SKM-1 treated with dmso at 0.1 percent for 144 hours (cell line): ENCODE results near the gene DIO3.
"Not testable (repeated sequence)": the region's sequence is repeated elsewhere in the genome, so short reads cannot be mapped to it uniquely, and the experiment has no call there.

Experiments
- DNase-seq: peaks from one replicate; lab custom pipeline; 2025; ENCODE audit not compliant: unreplicated experiment; lab: John Stamatoyannopoulos, UW

The DIO3 gene

DNA sequence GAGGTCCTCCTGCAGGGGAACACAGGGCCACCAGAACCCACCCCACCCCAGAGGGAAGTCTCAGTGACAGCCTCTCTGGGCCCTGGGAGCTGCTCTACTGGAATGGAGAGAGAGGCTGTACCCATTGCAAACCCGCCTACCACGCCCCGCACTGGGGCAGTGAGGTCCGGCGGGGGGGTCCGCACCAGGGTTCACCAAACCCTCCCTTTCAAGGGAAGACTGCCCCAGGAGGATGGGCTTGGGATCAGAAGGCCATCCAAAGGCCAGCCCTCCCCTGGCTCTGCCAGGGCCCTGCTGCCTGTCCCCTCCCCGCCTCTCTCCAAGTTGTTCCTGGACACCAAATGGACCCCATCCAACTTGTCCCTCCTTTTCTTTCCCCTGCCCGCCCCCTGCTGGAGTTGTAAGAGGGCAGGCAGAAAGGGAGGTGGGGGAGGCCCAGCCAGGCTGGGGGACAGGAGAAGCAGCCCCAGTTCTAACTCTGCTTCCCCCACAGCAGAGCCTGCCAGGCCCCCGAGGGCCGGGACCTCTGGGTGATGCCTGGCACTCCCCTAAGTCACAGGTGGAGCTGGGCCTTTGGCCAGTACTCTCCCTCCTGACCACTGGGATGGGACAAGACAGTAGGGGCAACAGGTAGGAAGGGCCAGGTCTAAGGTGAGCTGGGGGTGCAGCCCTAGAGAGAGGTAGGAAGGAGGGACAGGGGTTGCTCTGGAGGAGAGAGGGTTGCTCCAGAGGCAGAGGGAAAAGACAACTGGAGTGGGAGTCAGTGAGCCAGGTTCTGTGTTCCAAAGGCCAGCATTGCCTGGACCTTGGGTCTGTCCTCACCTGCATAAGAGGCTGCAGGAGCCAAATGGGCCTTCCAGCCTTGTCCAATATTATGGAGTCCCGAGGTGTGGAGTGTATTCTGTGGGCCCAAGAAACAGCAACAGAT is 3.2 kb upstream of the DIO3 start:
- DNase-seq: no peak

DNA sequence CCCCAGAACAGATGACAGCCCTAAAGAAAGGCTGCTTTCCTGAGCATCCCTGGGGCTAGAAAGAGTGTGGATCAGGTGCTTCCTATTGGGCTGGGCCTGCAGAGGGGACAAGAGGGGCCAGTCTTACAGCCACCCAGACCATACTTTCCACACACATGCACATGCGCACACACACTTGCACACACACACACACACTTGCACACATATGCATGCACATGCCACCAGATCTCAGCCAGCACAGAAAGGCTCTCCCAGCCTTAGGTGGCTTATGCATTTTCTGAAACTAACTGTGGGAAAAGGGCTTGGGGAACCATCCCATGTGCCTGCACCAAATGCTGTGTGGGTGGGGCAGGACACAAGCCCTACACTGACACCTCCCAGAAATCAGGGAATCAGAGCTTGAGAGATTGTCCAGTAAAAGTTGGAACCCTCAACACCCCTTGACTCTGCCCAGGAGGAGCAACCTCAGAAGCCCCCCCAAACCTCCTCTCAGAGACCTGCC is 2.5 kb upstream of the DIO3 start:
- DNase-seq: no peak

DNA sequence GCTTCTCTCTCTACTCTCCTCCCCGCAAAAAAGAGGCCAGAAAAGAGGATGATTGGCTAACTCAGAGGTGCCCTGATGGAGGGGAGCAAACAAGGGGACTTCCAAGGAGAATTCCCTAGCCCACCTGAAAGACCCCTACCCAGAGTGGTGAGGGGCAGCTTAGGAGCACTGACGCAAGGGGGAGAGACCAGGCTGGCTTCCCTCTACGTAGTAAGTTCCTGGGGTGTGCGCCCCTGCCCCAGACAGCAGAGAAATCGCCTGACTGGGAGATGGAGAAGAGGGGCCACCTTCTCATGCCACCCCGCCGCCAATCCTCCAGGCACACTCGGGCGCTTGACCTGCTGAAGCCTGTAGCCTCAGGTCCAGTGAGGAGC is 2.1 kb upstream of the DIO3 start:
- no peak for DNase-seq

DNA sequence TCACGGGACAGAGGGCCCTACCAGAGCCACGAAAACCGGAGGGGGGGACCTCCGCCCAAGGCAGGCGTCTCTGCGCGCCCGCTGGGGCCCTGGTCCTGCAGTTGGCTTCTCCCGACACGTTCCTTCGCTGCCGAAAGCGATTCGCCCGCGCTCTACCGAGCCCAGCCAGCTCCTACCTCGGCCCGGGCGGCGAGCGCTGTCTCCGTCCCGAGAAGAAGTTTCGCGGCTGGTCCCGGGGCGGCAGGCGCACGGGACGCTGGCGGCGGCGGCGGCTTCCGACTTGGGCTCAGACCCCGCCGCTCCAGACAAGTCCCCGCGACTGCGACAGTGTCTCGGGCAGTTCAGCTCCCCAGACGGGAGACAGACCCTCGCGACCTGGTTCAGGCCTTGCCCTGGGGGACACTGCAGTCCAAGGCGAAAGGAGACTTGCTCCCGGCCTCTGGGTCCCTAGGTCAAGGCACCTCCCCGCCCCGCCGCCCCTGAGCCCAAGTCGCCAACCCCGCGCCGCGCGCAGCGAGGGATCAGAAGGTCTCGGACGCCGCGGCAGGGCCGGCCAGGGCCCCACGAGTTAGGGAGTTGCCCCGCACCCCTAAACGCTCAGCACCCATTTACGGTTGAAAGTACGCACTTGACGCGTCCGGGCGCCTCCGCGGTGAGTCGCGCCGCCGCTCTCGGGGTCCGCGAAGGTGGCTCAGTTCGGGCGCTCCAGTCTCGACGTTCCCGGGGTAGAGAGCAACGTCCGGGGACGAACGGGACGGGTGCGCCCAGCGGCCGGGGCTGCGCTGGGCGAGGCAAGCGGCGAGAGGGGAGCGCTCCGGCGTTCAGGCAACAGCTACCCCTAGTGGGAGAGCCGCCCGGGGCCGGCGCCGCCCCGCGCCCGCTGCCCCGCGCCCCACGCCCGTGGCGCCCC is 1.4 kb upstream of the DIO3 start:
- DNase-seq: no peak

DNA sequence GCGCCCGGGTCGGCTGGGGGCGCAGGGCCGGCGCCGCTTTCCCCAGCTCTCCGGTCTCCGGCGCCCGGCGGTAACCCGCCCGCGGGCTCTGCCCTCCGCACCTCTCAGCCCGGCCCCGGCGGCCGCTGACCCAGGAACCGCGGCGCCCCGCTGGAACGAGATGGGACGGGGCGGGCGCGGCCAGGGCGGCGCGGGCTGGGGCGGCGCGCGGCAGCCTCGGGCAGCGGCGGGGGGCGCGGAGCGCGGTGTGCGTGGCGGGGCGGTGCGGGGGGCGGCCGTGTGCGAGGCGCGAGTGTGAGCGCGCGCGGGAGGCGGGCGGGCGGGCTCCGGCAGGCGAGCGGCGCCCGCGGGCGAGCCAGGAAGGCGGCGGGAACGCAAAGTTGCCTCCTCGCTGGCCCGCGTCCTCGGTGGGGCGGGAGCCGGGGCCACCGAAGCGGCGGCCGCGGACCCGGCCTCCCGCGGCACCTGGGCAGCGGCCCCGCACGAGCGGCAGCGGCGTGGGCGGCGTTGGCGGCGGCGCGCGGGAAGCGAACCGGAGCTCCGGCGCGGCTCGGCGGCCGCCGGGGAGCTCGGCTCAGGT is 671 bp upstream of the DIO3 start:
- no peak for DNase-seq

DNA sequence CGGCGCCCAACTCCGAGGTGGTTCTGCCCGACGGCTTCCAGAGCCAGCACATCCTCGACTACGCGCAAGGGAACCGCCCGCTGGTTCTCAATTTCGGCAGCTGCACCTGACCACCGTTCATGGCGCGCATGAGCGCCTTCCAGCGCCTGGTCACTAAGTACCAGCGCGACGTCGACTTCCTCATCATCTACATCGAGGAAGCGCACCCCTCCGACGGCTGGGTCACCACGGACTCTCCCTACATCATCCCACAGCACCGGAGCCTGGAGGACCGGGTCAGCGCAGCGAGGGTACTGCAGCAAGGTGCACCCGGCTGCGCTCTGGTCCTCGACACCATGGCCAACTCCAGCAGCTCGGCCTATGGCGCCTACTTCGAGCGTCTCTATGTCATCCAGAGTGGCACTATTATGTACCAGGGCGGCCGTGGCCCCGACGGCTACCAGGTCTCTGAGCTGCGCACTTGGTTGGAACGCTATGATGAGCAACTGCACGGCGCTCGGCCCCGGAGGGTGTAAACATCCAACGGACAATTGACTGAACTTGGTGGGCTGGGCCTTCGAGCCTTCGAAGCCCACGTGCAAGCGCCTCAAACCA is 699 bp downstream of the DIO3 start:
- DNase-seq: no peak

DNA sequence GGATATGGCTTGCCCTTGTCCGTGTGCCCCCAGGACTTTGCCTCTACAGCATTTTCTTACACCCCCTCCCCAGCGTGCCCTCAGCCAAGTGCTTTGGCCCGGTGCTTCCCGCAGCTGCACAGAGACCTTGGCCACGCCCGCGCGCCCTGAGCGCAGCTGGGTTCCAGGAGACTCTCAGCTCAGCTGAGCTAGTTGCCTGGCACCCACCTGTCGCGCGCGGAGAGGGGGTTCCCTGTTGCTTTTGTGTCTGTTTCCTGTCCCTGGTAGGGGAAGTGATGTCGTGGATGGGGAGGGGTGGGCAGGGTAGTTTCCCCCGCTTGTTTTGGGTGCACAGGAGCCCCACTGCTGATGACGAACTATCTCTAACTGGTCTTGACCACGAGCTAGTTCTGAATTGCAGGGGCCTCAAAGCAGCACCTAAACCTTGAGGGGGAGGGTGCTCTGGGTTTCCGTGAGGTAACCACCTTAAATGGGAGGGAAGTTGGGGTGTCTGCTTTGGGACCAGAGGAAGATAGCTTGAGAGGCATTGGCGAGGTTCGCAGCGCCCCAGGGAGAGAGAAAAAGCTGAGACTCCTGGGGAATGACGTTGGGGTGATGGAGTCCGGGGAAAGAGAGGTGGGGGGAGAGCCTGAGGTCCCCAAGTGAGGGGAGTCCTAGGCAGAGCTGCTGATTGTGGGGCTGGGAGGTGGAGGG is 1.5 kb downstream of the DIO3 start:
- DNase-seq: no peak

DNA sequence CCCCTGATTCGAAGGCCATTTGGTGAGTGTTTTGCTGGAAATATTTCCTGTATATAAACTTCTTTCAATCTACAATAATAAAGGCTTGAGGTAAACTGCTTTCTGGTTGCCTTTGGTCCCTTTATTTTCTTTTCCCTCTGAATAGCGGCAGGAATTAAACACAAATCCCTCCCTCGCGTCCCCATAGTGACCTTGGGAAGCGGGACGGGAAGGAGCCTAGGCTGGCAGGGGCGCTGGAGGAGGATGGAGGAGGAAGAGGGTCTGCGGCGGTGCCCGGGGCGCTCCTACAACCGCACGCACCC is 2.0 kb downstream of the DIO3 start:
- DNase-seq: no peak

DNA sequence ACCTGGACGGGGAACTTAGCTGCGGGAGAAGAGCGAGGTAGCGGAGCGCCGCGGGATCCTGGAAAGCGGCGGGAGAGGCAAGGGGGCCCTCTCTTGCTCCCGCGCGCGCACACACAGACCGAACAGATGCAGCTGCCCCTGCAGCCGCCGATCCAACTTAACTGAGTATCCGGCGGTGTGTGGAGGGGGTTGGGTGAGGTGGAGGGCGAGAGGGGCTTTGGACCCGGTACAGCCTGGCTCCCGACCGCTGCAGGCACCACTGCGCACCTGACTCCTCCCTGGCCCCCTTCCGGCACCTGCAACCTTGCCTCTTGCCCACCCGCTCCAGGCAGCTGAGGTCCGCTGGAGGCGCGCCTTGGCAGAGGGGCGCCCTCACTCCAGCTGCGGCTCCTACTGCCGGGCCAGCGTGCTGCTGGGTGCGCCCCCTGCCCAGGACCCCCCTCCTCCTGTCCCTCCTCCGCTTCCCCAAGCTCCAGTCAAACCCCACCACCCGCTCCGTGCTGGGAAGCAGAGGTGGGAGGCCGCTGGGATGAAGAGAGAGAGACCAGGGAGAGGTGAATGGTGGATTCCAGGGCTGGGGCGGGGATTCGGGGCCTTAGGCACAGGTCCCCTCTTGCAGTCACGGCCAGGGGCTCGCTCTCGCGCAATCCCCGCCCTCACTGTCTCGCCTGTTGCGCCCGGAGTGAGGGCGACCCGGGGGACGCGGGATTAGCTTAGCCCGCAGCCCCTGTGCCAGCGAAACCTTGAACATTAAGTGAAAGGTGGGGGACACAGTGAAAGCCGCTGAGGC is 2.6 kb downstream of the DIO3 start:
- no peak for DNase-seq

DNA sequence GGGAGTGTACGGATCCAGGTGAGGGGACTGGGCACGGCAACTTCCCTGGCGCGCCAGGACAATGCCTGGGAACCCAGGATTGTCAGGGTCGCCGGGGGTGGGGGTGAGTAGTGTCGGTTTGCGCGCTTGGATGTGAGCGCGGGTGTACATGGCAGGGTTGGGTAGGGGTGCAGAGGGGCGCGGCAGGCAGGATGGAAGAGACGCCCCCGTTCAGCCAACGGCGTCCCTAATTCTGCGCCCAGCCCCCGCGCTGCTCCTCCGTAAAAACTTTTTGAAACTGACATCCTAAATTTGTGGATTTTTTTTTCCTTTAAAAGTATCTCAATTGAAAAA is 3.1 kb downstream of the DIO3 start:
- no peak for DNase-seq

DNA sequence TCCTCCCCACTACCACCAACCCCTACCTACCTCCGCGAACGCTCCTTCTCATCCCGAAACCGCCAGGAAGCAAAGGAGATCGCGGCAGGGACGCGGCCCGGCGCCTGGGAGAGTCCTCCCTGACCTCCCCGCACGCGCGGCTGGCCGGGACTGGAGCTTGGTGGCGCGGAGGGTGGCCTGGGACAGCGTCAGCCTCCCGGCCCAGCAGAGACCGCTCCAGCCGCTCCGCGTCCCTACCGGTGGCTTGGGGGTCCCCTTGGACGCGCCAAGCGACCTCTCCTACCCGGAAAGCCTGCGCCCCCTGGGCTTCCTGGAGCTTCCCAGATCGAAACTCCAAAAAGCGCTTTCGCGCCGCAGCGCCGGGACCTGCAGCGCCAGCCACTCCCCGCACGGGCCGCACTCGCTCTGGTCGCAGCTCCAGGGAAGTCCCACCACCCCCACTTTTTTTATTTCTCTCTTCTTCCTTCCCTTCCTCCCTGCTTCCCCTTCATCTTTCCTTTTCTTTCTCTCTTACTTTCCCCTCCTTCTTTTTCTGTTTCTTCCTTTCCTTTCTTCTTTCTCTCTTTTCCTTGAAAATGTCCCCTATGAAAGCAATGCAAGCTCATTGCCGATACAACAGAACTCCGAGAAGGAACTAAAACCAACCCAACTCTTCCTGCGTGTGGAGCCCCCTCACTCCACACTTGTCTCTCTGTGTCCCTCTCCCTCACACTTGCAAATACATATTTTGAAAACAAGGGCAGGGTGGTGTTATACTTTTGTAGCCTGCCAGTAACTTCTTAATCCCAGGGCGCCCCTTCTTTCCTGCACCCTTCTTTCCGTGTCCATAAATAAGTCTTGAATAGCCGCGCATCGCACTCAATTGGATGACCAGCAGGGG is 3.8 kb downstream of the DIO3 start:
- no peak for DNase-seq

DNA sequence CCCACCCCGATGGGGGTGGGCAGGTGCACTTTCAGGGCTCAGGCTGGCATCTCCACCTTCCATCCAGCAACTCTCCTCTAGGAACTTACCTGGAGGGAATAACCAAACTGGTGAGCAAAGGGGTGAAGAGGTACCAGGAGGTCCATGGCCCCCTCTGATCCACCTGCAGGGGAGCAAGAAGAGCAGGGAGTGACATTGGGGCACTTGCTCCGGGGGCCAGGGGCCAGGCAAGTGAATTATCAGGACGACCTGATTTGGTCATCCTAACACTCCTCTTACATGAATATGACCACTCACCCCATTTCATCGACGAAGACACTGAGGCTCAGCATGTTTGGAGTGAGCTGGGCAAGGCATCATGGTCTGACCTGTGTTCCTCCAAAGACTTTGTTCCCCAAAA is 6.0 kb downstream of the DIO3 start:
- no peak for DNase-seq

DNA sequence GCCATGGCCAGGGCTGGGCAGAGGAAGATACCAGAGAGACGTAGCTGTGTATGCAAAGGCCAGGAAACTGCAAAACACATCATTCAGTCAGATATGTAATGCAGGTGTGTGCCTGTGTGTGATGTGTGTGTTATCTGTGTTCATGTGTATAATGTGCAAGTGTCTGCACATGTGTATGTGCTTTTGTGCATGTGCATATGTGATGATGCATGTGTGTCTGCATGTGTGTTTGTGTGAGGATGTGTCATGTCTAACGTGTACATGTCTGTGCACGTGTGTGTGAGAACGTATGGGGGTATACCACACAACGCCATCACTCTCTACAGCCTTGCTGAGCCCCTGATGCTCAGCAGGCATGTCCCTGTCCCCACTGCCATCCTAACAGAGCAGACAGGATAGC is 9.7 kb downstream of the DIO3 start:
- DNase-seq: no peak

DNA sequence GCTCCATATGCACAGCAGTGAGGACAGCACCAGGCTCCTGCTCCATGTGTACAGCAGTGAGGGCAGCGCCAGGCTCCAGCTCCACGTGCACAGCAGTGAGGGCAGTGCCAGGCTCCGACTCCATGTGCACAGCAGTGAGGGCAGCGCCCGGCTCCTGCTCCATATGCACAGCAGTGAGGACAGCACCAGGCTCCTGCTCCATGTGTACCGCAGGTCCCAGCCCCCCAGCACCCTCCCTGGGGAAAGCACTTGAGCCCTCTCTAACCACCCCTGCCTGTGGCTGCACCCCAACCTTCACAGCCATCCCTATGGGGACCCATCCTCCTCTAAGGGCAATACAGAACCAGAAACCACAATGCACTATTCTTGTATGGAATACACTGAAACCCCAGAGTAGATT is 11.2 kb downstream of the DIO3 start:
- not testable (repeated sequence) for DNase-seq

DNA sequence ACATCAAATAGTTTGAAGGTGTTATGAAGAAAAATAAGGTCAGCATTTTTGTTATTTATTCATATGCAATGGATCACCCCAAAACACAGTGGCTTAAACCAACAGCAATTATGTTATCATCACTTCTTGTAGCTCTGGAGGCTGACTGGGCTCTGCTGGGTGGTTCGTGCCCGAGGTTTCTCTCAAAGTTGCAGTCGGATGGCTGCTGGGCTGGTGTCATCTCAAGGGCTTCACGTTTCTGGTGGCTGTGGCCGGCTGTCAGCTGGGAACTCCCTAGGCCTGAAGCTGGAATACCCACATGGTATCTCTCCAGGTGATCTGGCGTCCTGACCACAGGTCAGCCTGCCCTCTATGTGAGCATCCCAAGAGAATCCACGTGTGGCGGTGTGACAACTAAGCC is 12.0 kb downstream of the DIO3 start:
- DNase-seq: no peak

DNA sequence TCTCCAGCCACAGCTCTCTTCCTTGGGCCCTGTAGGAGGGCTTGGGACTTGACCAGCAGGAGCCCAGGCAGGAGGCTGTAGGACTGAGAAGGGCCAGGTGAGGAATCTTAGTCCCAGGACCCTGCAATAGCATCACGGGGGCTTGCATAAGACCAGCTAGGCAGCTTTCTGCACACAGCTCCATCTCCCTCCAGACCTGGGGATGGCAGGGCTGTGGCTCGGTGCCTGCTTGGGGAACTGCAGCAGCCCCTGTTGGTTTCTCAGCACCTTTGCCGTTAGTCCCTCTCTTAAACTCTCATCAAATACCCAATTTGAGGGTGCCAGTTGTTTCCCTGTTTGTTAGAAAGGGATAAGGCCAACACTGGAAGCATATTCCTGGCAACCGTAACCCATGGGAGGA is 14.3 kb downstream of the DIO3 start:
- no peak for DNase-seq

DNA sequence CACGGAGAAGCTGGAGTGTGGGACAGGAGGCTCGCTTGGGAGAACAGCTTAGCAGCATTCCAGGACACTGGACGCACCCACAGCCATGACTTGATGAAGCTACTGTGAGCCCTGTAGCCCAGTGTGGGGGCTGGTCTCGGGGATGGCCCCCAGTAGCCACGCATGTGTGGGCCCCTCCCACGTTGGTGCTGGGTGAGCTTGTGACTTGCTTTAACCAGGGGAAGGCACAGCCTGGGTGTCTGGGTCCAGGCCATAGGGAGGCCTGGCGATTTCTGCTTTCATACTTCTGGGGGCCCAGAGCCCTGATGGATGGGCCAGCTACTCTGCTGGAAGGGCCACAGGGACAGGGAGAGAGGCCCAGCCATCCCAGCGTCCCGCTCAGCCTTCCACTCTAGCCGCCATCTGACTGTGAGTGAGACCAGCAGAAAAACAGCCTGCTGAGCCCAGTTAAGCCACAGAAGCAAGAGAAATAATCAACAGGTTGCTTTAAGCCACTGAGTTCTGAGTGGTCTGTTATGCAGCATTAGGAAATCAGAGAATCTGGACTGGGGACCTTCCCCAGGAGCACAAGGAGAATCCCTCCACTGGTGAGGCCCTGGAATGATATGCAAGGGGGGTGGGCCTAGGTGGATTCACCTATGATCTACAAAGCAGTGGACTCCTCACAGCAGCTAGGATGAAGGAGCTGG is 16.1 kb downstream of the DIO3 start:
- DNase-seq: no peak

DNA sequence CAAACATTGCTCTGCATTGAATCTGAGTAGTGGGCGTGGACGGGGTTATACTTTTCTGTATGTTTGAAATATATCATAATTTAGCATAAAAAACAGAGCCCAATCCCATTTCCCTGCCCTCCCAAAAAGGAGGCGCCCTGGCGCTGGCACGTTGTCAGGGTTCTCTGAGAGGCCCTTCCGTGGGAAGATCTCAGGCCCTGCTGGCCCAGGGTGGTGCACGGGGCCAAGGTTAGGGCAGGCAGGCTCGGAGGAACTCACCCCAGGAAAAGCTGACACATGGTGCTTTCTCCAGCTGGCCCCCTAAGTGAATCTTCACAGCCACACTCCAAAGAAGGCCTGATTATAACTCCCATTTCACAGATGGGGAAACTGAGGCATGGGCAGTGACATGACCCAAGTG is 17.2 kb downstream of the DIO3 start:
- DNase-seq: no peak
